A172 (cell line): ENCODE results near the gene KCNQ5. TPM values are rescaled to one million over a fixed set of nuclear protein-coding genes. Genes with fewer than 3 reads are reported as not detected.

Experiments used
- DNase-seq: peaks from one replicate; pipeline ENCODE4 v3.0.0-alpha.2; 2015; ENCODE audit warnings: low spot score
- total RNA-seq: library from RNA; depleted of rRNA; stranded (reverse); fragments of >200 nt; shearing (Covaris generic); gene quantifications from 2 replicates; pipeline ENCODE4 v1.2.3, GENCODE V29; 2014

KCNQ5 gene
- total RNA-seq, 1 experiment from 2014 or later: 6.7 TPM

DNA sequence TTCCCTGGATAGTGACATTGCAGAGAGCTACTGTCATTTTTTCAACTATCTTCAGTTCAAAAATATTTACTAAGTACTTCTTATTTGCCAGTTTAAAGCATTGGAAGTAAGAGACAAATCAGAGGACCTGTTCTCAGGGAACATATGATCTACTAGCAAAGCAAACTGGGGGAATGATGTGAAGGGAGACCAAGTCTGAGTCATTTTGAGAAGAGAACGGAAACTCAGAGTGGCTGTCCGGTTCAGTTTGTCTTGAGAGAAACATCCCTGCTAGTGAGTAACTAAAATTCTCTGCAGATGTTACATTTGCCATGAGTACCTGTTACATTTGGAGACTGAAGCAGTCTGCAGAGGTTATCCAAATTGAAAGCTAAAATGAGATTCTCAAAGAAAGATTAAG, 118.3 kb downstream of the KCNQ5 start:
- DNase-seq: no peak

GRCh38 chr6:72741083-72741482, 119.2 kb downstream of the KCNQ5 start:
- no peak for DNase-seq

DNA sequence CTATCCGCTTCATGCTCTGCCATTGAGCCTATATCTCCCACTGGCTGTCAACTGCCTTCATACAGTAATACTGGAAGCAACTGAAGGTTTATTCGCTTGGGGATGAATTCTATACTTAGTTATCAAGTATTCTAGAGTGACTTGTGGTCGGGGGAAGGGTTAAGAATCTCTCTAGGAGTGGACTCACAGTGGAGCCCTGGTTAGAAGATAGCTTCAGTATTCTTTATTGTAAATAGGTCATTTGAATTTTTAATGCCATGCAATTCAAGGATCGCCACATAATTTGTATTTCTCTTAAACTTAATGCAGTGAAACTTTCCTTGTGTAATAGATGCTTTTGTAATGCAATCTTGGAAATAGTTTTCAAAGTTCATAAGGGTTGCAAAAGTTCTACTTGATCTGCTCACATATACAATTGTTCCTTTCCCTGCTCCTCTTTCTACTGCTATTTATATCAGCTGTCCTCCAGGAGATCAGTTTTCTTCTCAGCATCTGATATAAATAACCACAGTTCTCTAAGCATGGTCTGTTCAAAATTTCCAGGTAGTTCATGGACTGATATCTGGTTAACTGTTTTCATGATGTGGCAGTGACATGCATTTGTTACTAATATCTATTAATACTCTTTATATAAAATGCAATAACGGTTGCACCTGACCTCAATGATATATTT, 120.3 kb downstream of the KCNQ5 start:
- no peak for DNase-seq

- peak; percentile 41 for DNase-seq
Measured at GRCh38 chr6:72746276-72746675, 124.4 kb downstream of the KCNQ5 start.

- DNase-seq: peak; percentile 80
Measured at GRCh38 chr6:72748759-72749158, 126.9 kb downstream of the KCNQ5 start.

GRCh38 chr6:72755752-72756151, 133.9 kb downstream of the KCNQ5 start:
- DNase-seq: peak; percentile 12

GRCh38 chr6:72757048-72757447, 135.2 kb downstream of the KCNQ5 start:
- no peak for DNase-seq

DNA sequence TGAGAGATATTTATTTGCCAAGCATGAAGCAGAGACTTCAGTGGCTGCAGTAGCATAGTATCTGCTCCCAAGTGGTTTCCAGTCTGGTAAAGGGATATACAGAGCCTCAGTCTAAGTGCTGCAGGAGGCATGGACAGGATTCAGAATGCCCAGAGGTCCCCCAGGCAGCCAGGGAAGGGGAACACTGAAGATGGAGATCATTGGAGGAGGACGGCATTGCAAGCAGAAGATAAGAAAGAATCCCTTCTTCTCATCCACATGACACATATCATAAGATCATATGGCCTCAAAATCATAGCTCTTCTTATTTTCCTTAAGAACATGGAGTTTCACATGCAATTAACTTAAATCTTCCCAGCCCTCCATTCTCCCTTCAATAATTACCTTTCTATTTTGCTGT, 136.1 kb downstream of the KCNQ5 start:
- no peak for DNase-seq

GRCh38 chr6:72758901-72759300, 137.0 kb downstream of the KCNQ5 start:
- no peak for DNase-seq

GRCh38 chr6:72760114-72760793, 138.4 kb downstream of the KCNQ5 start:
- DNase-seq: no peak

GRCh38 chr6:72761761-72762160, 139.9 kb downstream of the KCNQ5 start:
- no peak for DNase-seq

DNA sequence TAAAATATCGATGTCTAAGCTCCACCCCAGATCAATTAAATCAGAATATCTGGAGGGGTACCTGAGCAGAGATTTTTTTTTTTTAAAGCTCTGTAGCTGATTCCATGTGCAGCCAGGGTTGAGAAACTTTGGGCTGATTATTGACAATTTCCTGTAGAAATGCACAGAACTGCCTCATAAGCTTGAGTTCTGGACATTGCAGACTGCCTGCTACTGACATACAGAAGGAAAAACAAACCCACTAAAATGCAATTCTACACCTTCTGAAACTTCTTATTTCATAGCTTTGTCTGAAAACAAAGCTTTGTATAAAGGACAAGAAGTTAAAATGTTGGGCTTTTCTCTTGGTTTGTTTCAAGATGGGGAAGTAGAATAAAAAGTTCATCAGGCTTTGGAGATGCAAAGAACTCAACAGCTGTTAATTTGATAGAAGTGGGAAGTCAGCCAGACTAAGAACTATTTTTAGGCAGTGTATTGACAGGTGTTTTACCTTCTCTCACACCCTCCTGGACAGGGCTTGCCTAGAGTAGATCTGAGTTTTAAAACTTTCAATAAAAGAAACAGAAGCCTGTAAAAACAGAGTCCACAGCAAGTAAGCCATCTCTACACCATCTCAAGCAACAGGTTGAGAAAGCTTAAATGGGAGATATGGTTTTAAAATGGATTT, 147.7 kb downstream of the KCNQ5 start:
- DNase-seq: no peak

DNA sequence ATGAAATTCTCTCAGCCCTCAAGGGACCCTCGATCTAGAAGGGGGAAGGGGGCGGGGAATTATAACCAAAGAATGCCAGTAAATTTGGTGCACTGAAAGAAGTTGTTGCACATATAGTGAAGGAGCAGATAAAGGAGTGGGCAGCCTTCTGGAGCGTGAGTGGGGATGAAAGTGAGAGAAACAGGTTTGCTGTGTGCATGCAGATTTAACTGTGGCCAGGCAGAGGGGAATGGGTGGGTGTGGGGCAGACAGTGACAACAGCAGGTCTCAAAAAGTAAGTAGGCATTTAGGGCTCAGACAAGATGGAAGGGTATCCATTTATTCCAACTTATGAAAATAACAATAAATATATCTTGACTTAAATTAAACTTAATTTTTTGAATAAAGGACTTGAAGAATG, 149.1 kb downstream of the KCNQ5 start:
- no peak for DNase-seq

DNA sequence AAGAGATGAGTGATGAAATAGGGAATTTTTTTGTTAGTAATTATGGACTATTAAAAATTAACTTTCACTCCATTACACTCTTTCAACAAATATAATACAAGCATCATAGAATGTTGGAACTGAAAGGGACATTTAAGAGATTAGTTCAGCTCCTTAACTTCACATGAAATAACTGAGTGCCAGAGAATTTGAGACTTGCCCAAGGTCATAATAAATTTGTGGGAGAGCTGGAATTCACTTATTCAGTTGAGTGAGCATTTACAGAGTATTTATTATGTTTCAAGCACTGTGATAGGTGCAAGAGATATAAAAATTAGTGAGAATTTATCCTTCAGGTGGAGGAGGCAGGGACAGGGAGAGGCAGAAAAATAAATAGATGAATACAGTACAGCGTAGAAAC, 154.6 kb downstream of the KCNQ5 start:
- DNase-seq: no peak

- no peak for DNase-seq
Measured at GRCh38 chr6:72781624-72782023, 159.8 kb downstream of the KCNQ5 start.

DNA sequence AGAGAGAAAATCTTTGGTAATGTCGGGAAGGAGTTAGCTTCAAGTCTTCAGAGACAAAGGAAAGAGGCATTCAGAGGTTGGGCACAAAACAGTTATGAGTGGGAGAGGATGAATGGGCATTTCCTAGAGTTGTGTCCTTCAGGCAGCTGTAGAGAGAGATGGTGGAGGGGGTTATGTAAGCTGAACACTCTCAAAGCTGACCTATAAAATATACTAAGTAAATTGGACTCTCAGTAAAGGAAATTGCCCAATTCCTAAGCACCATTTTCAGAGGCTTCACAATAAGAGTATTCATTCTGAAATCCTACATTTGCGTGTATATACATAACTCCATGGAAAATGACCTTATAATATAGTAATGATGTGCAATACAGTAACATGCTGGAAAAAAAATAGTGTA, 161.2 kb downstream of the KCNQ5 start:
- DNase-seq: no peak

DNA sequence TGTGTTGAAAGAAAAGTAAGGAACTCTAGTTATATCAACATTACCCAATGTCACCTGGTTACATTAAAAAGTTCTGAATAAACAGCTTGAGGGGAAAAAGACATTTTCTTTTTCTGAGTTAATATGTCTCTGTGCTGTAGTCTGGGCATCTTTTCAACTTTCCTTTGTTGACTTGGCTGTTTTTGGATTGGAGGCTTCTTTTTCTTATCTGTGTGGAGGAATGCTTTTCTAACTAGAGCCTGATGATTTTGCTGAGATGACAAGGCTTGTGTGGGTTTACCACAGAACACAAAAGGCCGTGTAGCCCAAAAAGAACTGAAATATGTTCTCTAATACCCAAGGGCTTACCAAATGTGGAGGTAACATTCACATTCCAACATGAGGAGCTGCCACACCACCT, 161.8 kb downstream of the KCNQ5 start:
- DNase-seq: no peak

DNA sequence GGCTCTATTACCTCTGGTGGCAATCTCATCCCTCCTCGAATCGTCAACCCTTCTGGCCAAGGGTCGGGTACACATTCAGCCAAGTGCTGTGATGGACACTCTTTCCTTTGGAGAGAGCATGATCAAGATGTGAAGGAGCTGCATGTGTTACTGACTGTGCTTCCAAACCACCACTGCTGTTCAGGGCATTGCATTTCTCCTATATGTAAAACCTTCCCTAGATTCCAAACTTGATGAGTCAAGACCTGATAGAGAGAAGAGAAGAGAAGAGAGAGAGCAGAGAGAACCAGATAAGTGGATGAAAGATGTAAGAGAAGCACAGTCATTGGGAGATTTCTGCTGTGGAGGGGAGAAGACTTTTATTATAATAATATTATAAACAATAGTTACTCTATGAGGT, 162.2 kb downstream of the KCNQ5 start:
- peak; percentile 9 for DNase-seq

DNA sequence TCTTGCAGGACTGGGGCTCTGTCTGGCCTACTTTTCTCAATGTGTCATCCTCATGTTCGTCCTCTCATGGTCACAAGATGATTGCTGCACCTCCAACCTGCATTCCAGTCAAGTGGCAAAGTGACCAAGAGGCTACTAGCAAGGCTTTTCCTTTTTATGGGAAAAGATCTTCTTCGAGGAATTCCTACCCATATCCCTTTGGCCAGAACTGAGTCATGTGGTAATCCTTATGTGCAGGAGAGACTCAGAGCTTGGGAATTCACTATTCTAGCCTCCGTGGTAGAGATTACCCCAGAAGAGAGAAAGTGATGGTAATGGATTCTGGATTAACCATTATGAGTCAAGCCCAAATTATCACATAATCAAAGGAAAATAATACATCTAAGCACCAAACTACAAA, 162.7 kb downstream of the KCNQ5 start:
- peak; percentile 66 for DNase-seq

GRCh38 chr6:72787391-72788031, 165.6 kb downstream of the KCNQ5 start:
- DNase-seq: peak; percentile 77

DNA sequence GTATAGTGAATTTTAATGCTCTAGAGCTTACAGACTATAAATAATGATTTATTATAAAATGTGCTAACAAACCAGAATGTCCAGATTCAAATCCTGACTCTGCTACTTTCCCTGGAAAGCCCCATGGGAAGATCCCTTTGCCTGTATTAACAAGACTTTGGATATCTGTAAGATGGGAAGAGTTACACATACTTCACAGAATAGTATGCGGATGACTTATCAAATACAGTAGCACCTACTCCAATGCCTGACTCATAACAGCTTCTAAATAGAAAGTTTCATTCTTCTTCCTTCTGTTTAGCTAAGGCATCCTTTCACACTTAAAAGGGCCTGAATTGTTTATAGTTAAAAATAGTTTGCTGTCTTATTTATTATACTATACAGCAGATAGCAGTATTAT, 166.3 kb downstream of the KCNQ5 start:
- DNase-seq: peak; percentile 79

DNA sequence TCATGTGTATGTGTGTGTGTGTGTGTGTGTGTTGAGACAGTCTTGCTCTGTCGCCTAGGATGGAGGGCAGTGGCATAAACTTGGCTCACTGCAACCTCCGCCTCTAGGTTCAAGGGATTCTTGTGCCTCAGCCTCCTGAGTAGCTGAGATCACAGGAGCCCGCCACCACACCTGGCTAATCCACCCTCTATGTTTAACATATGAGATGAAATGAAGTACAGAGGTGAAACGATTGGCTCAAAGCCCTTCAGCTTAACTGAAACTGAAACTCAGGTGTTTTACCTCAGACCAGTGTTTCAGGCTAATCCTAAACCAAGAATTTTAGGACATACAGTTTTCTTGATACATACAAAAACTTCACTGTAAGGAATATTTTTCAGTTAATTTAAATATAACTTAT, 167.3 kb downstream of the KCNQ5 start:
- DNase-seq: no peak

DNA sequence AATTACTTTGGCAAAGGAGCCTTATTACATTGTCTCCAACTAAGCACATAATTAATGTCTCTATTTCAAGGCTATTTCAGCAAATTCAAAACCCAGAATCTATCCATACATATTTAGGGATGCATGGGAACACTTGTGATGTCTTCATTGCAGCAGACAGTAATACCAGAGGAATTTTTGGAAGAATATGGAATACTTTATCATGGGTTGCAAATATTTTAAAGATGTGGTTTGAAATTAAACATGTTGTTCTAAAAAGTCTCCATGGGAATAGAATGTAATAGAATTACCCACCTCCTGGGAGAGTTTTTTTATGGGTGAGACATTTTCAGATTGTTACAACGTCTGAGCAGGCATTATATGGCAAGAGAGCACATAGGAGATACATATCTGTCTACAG, 170.8 kb downstream of the KCNQ5 start:
- DNase-seq: no peak
